PC-9 (cell line): ENCODE measurements around the gene PCP2. TPM values are rescaled to one million over a fixed set of nuclear protein-coding genes. Genes with fewer than 3 reads are reported as not detected.

ENCODE experiments used
- BruUV-seq: library from RNA; stranded (reverse); fragments of 400-500 nt; replicated peaks from 2 replicates; lab custom pipeline; 2021; lab: Mats Ljungman, UMichigan
- CTCF ChIA-PET: fragments of 300-600 bp; sonication (Branson Sonifier 250); formaldehyde crosslinking; loops from one replicate; lab custom pipeline; 2022; ENCODE audit warnings: antibody characterized with exemption; lab: Charles Lee
- POLR2A ChIA-PET: fragments of 300-600 bp; sonication (Branson Sonifier 250); formaldehyde crosslinking; loops from one replicate; lab custom pipeline; 2022; ENCODE audit warnings: antibody characterized with exemption; ENCODE audit not compliant: unreplicated experiment; lab: Charles Lee
- DNase-seq, 2 experiments: peaks; one replicate each; pipeline versions ENCODE4 v3.0.0 to v3.0.0-alpha.2; 2015 to 2022; ENCODE audit warnings: mixed read lengths in 1 of 2
- H2AFZ ChIP-seq: fragments of 200-600 bp; sonication (generic); 2 replicates; pipeline ENCODE4 v1.8.1; 2017; ENCODE audit warnings: antibody characterized with exemption
- H3F3A ChIP-seq: fragments of 200-600 bp; sonication (generic); 2 replicates; pipeline ENCODE4 v1.8.1; 2017; ENCODE audit warnings: antibody characterized with exemption, mild to moderate bottlenecking, low read depth; ENCODE audit not compliant: insufficient read depth
- H3K27ac ChIP-seq: fragments of 200-600 bp; sonication (generic); 2 replicates; pipeline ENCODE4 v1.6.1; 2016; ENCODE audit warnings: mixed run types
- H3K27me3 ChIP-seq: fragments of 200-600 bp; sonication (generic); 2 replicates; pipeline ENCODE4 v1.6.1; 2016; ENCODE audit warnings: low read depth, mixed run types; ENCODE audit not compliant: insufficient read depth
- H3K36me3 ChIP-seq: fragments of 200-600 bp; sonication (generic); 2 replicates; pipeline ENCODE4 v1.6.1; 2016; ENCODE audit warnings: low read depth, mixed run types
- H3K4me1 ChIP-seq: fragments of 200-600 bp; sonication (generic); replicated peaks from 2 replicates; pipeline ENCODE4 v1.6.1; 2016; ENCODE audit warnings: mixed run types; ENCODE audit not compliant: insufficient read depth
- H3K4me2 ChIP-seq: fragments of 200-600 bp; sonication (generic); 2 replicates; pipeline ENCODE4 v1.6.1; 2017; ENCODE audit warnings: mixed run types
- H3K4me3 ChIP-seq: fragments of 200-600 bp; sonication (generic); 2 replicates; pipeline ENCODE4 v1.6.1; 2016; ENCODE audit warnings: mixed run types
- H3K79me2 ChIP-seq: fragments of 200-600 bp; sonication (generic); 2 replicates; pipeline ENCODE4 v1.6.1; 2017; ENCODE audit warnings: low read depth, mixed run types
- H3K9me2 ChIP-seq: fragments of 200-600 bp; sonication (generic); 2 replicates; pipeline ENCODE4 v1.8.1; 2017; ENCODE audit warnings: mild to moderate bottlenecking; ENCODE audit not compliant: insufficient read depth
- H3K9me3 ChIP-seq: fragments of 200-600 bp; sonication (generic); 2 replicates; pipeline ENCODE4 v1.8.1; 2016; ENCODE audit warnings: low read depth; ENCODE audit not compliant: insufficient read depth
- H4K20me1 ChIP-seq: fragments of 200-600 bp; sonication (generic); 2 replicates; pipeline ENCODE4 v1.8.1; 2017; ENCODE audit not compliant: insufficient read depth
- CTCF ChIP-seq: fragments of 200-600 bp; sonication (generic); conservative IDR thresholded peaks from 2 replicates; pipeline ENCODE4 v1.6.1; 2017; ENCODE audit warnings: mixed run types, antibody characterized with exemption, mild to moderate bottlenecking, moderate library complexity
- EZH2 ChIP-seq: fragments of 200-600 bp; sonication (generic); IDR thresholded peaks from 2 replicates; pipeline ENCODE4 v1.8.0; 2017; ENCODE audit warnings: antibody characterized with exemption, low read depth
- intact Hi-C: fragments of 100-400 bp; cut with micrococcal nuclease; formaldehyde crosslinking; loops from one replicate; pipeline ENCODE4 v1.10.0; 2022; ENCODE audit not compliant: unreplicated experiment
- total RNA-seq: library from RNA; stranded (reverse); gene quantifications from 2 replicates; pipeline ENCODE4 v1.2.3, GENCODE V29; 2021

The PCP2 gene
- total RNA-seq, 1 experiment from 2014 or later, result 0.92 TPM

GRCh38 chr19:7600721-7601120 lies 32.8 kb downstream of the PCP2 start:
- Histone ChIP-seq H3K9me2 (no peaks in the 10 kb centered on the region), H3K4me1 (peaks cover 6% of the 10 kb centered on the region; the same call in 1 of the 2 replicates), H3K36me3 (no peaks in the 10 kb centered on the region), H3K9me3 (no peaks in the 10 kb centered on the region), H4K20me1 (peaks cover 21% of the 10 kb centered on the region), H3K79me2 (peaks cover 35% of the 10 kb centered on the region), H3K27me3 (no peaks in the 10 kb centered on the region), H3F3A (peaks cover 27% of the 10 kb centered on the region; the same call in 1 of the 2 replicates), H3K4me3 (no peak overlapping the region), H3K4me2 (no peak overlapping the region), H2AFZ (no peak overlapping the region), H3K27ac (no peak overlapping the region)
- no peak for DNase-seq
- BruUV-seq, result no TSS peak
- ChIA-PET CTCF (no interaction called here), POLR2A (no interaction called here)
- no peak for TF ChIP-seq CTCF
- TF ChIP-seq EZH2, result no peak
- intact Hi-C loops, result no loop called here

- no peaks in the 10 kb centered on the region for H3K36me3 ChIP-seq
- ChIA-PET CTCF (no interaction called here), POLR2A (no interaction called here)
- H3K9me3 ChIP-seq, result no peaks in the 10 kb centered on the region
- H3K4me1 ChIP-seq, result peaks cover 6% of the 10 kb centered on the region; the same call in 1 of the 2 replicates
- H4K20me1 ChIP-seq, result peaks cover 14% of the 10 kb centered on the region; the same call in 1 of the 2 replicates
- H3F3A ChIP-seq, result peaks cover 28% of the 10 kb centered on the region
- H3K79me2 ChIP-seq, result peaks cover 35% of the 10 kb centered on the region
- DNase-seq, result no peak
- no peaks in the 10 kb centered on the region for H3K27me3 ChIP-seq
- no peak overlapping the region for H3K27ac ChIP-seq
- TF ChIP-seq CTCF, result no peak
- no peak for TF ChIP-seq EZH2
- no peaks in the 10 kb centered on the region for H3K9me2 ChIP-seq
- intact Hi-C loops, result no loop called here
- no peak overlapping the region for H2AFZ ChIP-seq
- H3K4me2 ChIP-seq, result no peak overlapping the region
- H3K4me3 ChIP-seq, result no peak overlapping the region
- BruUV-seq, result no TSS peak
These were observed 35.3 kb downstream of the PCP2 start for GRCh38 chr19:7598180-7598579.

- CTCF ChIA-PET, result no interaction called here
- no peak overlapping the region for H2AFZ ChIP-seq
- no peak overlapping the region for H3K4me3 ChIP-seq
- no peaks in the 10 kb centered on the region for H3K9me3 ChIP-seq
- H3F3A ChIP-seq, result peaks cover 25% of the 10 kb centered on the region
- intact Hi-C loops, result no loop called here
- BruUV-seq, result no TSS peak
- no peaks in the 10 kb centered on the region for H3K9me2 ChIP-seq
- peaks cover 6% of the 10 kb centered on the region; the same call in 1 of the 2 replicates for H3K4me1 ChIP-seq
- peaks cover 11% of the 10 kb centered on the region; the same call in 1 of the 2 replicates for H4K20me1 ChIP-seq
- H3K27me3 ChIP-seq, result no peaks in the 10 kb centered on the region
- no peaks in the 10 kb centered on the region for H3K36me3 ChIP-seq
- peaks cover 35% of the 10 kb centered on the region for H3K79me2 ChIP-seq
- H3K27ac ChIP-seq, result no peak overlapping the region
- POLR2A ChIA-PET, result no interaction called here
- no peak for TF ChIP-seq EZH2
- no peak for TF ChIP-seq CTCF
- peak overlapping the region; percentile 97; the same call in 1 of the 2 replicates for H3K4me2 ChIP-seq
- DNase-seq, result no peak
These were observed 35.8 kb downstream of the PCP2 start for GRCh38 chr19:7597689-7598088.
